Non-pigmented ciliary epithelial cell (primary cell): ENCODE data around the gene AMIGO1.

ENCODE experiments used
- DNase-seq: peaks from one replicate; pipeline ENCODE4 v3.0.0-alpha.2; 2010; ENCODE audit warnings: low read depth

AMIGO1 gene

DNA sequence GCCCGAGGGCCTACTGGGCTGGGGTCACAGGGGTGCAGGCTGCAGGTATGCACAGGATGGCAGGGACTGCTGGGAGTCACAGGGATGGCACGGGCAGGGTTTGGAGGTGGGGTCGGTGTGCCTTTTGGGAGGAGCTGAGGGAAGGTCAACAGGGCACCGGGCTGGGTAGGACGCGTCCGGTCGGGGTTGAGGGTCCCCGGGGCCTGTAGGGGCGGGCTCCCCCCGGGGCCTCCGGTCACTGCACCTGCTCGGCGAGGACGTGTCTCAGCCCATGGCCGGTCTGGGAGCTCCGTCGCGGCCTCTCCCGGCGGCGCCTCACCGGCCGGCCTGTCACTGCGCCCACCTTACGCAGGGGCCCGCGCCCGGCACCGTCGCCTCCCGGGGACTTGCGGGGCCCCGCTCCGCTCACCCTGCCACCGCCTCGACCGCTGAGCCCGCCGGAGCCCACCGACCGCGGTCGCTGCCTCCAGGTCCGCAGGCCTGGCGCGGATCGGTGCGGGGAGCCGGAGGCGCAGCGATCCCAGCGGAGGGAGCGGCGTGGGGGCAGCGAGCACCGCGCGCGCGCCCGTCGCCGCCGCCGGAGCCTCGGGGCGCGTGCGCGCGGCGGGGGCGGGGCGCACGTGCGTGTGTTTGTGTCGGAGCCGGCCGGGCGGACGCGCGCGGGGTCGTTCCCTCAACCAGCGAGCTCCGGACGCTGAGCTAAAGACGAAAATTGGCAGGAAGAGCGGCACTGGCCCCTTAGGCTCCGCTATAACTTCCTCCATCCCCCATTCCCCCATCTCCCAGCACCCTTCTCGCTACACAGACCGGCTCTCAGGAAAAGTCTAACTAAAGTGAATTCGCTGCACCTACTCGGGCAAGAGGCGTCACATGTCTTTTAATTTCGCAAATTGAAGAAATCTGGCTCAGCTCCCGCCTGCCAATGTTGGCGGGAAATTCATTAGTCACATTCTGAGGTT lies at the start of gene AMIGO1:
TSS of gene AMIGO1 (minus strand) at position 552 of the 959 bp plus-strand sequence. CDS start 815 bp downstream, outside the sequence.
- DNase-seq = no peak

DNA sequence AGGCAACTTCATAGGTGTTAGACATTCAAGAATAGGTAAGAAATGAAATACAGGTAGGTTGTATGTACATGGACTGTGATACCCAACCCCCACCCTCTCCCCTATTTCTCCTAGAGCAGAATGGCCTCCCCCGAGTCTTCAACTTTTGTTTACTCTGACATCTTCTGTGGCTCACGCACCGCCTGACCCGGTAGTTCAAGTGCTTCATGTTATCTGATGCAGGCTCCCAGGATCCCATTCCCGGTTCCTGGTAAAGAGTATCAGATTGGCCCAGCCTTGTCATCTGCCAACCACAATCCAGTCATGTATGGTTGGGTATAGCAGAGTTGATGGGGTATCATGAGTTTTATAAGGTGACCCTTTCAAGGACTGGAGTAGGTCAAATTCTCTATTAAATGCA lies 48.0 kb upstream of the AMIGO1 start:
- no peak for DNase-seq

DNA sequence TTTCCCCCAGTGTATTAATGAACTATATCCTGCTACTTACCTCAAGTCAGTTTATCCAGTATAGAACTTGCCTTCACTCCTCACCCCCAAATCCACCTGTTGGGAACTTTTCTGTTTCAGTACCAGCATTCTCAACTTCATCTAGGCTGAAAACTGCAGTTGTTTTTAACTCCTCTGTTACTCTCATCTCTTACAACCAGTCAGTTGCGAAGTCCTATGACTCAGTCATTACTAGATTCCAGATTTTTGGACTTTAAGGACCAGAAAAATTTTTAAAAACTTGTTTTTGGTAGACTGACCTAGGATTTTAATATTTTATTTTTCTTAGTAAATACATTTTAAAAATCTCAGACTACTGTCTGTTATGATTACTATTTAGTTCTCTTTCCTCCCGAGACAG lies 47.0 kb upstream of the AMIGO1 start:
- no peak for DNase-seq

DNA sequence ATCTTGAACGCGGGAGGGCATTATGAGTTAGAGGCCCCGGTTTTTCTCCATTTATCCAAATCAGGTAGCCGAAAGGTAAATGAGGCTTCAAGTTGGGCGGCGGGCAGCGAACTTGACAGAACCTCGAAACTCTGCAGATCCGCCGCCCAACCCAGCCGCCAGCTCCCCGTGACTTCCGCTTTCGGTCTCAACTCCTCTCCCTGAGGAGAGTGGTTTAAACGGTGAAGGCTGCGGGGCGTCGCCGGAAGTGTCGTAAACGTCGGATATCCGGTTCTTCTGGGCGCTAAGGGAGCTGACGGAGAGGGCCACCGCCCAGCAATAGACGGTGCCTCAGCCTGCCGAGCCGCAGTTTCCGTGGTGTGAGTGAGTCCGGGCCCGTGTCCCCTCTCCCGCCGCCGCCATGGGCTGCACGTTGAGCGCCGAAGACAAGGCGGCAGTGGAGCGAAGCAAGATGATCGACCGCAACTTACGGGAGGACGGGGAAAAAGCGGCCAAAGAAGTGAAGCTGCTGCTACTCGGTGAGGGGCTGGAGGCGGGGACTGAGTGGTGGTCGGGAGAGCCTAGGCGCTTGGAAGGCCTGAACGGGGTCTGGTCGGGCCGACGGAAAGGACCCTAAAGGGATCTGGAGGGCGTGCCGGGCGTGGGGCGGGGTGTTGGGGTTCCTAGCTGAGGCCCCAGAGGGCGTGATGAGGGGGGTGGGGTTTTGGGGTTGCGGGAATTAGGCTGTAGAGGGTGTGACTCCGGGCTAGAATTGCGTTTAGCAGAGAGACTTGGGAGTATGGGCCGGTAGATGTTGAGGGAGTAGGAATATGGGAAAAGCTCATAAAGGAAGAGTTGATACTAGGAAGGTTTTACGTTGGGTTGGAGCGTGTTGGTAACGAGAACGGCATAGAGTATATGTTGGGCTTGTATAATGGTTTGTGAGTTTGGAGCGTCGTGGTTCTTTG lies 39.1 kb upstream of the AMIGO1 start, which contains the start of gene GNAI3:
TSS of gene GNAI3 (plus strand) at position 295 of the 947 bp plus-strand sequence. CDS start at position 401, 106 bp downstream.
- peak; percentile 78 for DNase-seq

DNA sequence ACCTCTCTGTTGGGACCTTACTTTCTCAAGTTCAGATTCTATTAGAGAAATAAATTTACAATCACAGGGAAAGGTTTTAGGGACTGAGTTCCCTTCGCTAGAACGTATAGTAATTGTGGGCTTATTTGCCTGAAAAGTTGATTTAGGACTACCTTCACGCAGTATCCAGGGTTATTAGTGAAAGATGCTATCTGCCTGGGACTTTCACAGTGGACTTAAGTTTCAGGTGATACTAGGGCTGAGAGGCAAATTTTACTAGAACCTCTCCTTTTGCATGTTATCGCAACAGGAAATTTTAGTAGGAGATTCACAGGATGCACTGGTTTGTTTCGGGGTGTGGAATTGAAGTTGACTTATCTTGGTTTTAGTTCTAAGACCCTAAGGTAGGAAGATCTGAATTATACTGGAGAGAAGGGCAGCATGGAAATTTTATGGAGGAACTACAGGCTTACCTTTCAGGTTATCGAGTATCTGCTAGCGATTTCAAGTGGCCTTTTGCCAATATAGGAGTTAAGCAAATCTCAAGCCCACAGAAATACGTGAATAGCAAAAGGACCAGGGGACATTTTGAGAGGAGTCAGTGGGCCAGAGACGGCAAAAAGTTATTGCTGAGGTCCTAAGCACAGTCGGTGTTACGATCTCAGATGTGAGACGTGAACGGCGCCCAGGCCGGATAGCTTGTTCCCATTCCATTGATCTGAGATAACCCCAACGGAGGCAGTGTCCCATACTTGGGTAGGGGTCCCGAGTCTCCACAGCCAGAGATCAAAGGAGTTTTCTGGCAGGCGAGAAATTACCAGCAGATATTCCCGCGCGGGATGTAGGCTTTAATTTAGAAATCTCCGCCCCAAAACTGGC lies 38.2 kb upstream of the AMIGO1 start:
- DNase-seq = no peak

DNA sequence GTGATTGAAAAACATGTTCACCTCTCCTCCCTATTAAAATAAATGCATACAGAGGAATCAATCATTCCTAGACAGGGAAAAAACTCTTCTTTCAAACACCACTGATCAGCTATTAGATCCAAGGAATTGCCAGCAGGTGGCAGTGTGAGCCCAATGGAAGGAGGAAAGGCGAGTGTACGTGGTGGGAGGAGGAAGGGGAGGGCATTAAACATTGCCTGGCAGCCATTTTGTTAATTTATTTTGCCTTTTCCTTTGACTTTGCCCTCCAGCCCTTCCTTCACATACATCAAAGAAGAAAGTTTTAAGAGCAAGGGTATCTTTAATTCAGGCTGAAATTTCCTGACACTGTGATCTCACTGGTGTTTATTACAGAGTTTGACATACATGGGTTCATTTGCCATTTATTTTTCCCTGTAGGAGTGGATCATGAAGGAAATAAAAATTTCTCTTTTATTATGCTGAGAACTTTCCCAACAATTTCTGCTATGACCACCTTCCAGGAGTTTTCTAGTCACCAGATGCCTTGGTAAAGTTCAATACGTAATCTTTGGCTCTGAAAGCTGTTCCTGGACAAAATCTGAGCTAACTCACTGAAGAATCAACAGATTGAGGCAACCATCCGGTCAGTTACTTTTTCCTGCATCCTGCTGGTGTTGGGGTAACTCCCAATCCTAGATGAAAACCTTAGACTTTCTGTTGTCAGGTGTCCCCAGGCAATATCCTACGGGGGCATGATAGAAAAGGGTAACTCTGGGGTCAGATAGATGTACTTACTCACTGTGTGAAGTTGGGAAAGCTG lies 37.0 kb upstream of the AMIGO1 start:
- DNase-seq = peak; percentile 54

GRCh38 chr1:109543988-109544735 lies 34.6 kb upstream of the AMIGO1 start:
- DNase-seq = no peak

- DNase-seq = no peak
Measured at GRCh38 chr1:109543283-109543987, 33.9 kb upstream of the AMIGO1 start.

DNA sequence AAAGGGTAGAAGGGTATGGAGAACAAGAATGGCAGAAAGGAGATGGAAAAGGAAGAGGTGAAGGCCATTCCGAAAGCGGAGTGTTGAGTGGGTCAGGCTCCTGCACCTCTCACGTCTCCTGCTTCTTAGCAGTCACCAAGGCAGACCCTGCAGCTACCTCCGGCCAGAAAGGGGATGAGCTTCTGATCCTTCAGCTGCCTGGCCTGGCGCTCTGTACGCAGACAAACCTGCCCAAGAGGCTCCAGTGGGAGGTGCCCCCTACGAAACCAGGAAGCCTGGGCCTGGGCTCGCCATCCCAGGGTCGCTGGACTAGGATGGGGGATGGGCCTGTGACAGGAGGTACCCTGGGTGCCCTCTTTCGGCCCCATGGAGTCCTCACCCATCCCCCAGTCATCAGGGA lies 33.1 kb upstream of the AMIGO1 start:
- no peak for DNase-seq

DNA sequence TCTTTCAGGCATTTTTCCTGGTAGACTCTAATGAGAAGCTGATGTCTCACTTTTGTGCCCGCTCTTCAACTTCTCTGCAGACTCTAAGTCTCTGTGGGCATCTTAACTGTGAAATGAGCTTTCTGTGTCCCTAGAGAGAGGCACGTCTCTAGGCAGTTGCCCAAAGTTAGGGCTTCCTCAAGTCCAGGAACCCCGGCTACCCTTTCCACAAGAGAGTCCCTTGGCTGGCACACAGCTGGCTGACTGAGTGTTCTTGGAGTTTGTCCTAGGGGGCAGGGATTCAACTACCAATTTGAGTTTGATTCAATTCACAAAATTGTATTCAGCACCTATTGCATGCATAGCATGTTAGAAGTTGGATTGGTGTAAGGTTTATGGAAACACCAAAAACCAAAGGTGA lies 31.6 kb upstream of the AMIGO1 start:
- no peak for DNase-seq

- DNase-seq = no peak
Measured at GRCh38 chr1:109539676-109540075, 30.1 kb upstream of the AMIGO1 start, which contains the start of gene GPR61. Gene GPR61 (plus strand): TSS chr1:109539872. CDS start chr1:109543023, 3,151 bp downstream.

DNA sequence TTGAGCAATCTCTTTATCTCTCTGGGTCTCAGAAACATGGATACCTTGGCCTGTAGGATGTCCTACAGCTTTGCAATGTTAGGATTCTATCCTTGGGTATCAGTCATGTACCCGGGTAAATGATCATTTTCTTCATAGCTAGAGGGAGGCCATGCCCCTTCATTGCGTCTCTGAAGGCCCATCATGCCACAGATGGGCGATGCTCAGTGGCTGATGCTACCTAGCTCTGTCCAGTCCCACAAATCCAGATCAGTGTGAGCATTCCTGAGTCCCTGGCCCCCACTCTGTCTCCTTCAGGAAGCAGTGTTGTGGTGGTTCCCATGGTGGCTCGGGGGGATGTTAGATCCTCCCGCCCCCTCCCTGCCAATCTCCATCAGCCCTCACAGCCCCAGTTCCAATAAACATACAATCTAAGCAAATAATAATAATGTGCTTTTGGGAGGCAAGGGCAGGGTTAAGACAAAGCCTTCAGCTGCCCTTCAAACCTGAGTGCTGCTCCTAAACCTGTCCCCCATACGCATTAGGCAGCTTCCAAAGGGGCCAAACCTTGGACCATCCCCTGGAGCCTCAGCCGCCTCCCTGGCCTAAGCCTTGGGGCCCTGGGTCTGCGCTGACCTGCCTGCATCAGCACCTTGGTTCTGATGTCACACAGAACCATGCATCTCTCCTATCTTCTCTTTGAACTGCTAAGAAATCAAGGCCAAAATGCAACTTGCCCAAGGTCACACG lies 29.5 kb upstream of the AMIGO1 start:
- DNase-seq = no peak

DNA sequence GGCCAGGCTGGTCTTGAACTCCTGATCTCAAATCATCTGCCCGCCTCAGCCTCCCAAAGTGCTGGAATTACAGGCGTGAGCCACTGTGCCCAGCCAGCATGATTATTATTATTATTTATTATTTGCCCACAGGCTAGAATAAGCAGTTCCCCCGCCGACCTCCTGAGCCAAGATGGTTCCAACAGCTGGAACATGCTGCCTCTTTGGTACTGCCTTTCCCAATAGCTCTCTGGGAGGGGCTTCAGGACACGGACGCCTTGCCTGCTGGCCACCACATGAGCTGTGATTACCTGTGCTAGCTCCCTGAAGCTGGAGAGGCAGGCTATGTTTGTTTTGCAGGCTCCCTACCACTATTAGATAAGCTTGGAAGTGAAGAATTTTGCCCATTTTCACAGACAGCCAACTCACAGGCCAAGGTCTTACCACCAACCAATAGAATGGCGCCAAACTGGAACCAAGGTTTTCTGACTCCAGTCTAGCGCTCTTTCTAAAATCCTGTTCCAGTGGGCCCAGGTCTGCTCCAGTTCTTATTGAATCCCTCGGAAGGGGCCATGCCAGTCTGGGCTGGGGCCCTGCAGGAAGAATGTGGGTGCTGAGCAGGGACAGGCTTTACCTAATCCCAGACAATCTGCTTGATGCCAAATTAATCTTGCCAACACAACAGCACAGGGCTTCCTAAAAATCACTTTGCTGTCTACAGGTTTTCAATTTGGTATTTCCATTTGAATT lies 28.1 kb upstream of the AMIGO1 start:
- DNase-seq = no peak

GRCh38 chr1:109535971-109536491 lies 26.5 kb upstream of the AMIGO1 start:
- no peak for DNase-seq

GRCh38 chr1:109535481-109535880 lies 26.0 kb upstream of the AMIGO1 start:
- no peak for DNase-seq

DNA sequence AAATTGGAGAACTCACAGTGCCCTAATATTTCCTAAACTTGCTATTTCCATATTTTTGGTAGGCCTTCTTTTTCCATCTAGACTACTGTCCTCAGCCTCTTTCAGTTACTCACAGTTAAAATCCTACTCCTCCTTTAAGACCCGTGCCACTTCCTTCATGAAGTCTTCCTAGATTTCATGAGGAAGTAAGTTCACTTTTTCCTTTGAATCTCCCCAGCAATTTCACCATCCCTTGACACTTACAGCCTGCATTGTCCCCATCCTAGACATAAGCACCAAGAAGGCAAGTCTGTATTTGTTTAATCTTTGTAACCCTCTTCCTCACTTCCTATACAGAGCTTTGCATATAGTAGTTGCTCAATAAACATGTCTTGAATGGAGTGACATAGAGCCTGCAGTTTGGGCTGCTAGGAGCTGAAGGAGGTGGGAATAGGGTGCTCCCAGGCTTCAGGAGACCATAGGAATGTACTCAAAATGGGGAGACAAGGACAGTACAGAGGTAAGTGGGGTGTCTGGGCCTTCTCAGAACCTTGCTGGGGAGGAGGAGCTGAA lies 24.9 kb upstream of the AMIGO1 start:
- no peak for DNase-seq
